GM19463 (cell line): ENCODE measurements around the gene BCLAF1.
"Not testable (repeated sequence)": the region's sequence is repeated elsewhere in the genome, so short reads cannot be mapped to it uniquely, and the experiment has no call there.

ENCODE experiments used
- ATAC-seq: cut with Tn5 transposase; IDR thresholded peaks from one replicate; pipeline ENCODE4 v1.9.1; 2021; ENCODE audit warnings: mild to moderate bottlenecking, moderate library complexity; ENCODE audit not compliant: unreplicated experiment

Gene BCLAF1

GRCh38 chr6:136250686-136251008 is 39.0 kb downstream of the BCLAF1 start:
- peak; percentile 5 for ATAC-seq

GRCh38 chr6:136249811-136250685 is 39.6 kb downstream of the BCLAF1 start, which contains the start of gene MTFR2:
TSS of gene MTFR2 (minus strand) at chr6:136250311. CDS start at chr6:136249099, 1,212 bp downstream.
- peak; percentile 98 for ATAC-seq

GRCh38 chr6:136249336-136249735 is 40.3 kb downstream of the BCLAF1 start:
- ATAC-seq: no peak

GRCh38 chr6:136244061-136244616 is 45.5 kb downstream of the BCLAF1 start:
- no peak for ATAC-seq

GRCh38 chr6:136236466-136237293 is 53.0 kb downstream of the BCLAF1 start:
- no peak for ATAC-seq

- ATAC-seq: no peak
Measured at GRCh38 chr6:136235233-136235564, 54.4 kb downstream of the BCLAF1 start.

GRCh38 chr6:136232701-136233100 is 56.9 kb downstream of the BCLAF1 start:
- ATAC-seq: no peak

- ATAC-seq: no peak
Measured at GRCh38 chr6:136230219-136230853, 59.3 kb downstream of the BCLAF1 start.

- ATAC-seq: no peak
Measured at GRCh38 chr6:136228814-136229213, 60.8 kb downstream of the BCLAF1 start.

GRCh38 chr6:136226674-136227377 is 62.8 kb downstream of the BCLAF1 start:
- peak; percentile 25 for ATAC-seq

- ATAC-seq: peak; percentile 70
Measured at GRCh38 chr6:136226027-136226673, 63.5 kb downstream of the BCLAF1 start.

GRCh38 chr6:136225496-136225895 is 64.2 kb downstream of the BCLAF1 start:
- ATAC-seq: no peak

- ATAC-seq: not testable (repeated sequence)
Measured at GRCh38 chr6:136224974-136225373, 64.7 kb downstream of the BCLAF1 start.

GRCh38 chr6:136216503-136217401 is 72.9 kb downstream of the BCLAF1 start:
- no peak for ATAC-seq

GRCh38 chr6:136213853-136214252 is 75.8 kb downstream of the BCLAF1 start:
- no peak for ATAC-seq

- no peak for ATAC-seq
Measured at GRCh38 chr6:136213012-136213539, 76.6 kb downstream of the BCLAF1 start.

- no peak for ATAC-seq
Measured at GRCh38 chr6:136212608-136213007, 77.0 kb downstream of the BCLAF1 start.

GRCh38 chr6:136210398-136211165 is 79.1 kb downstream of the BCLAF1 start:
- no peak for ATAC-seq
